HG03095 (cell line): Measurements from ENCODE around the gene SLC18B1.
"Not testable (repeated sequence)": the region's sequence is repeated elsewhere in the genome, so short reads cannot be mapped to it uniquely, and the experiment has no call there.

Experiments used
- ATAC-seq: cut with Tn5 transposase; IDR thresholded peaks from one replicate; pipeline ENCODE4 v1.9.1; 2021; ENCODE audit warnings: moderate library complexity; ENCODE audit not compliant: unreplicated experiment

The SLC18B1 gene

DNA sequence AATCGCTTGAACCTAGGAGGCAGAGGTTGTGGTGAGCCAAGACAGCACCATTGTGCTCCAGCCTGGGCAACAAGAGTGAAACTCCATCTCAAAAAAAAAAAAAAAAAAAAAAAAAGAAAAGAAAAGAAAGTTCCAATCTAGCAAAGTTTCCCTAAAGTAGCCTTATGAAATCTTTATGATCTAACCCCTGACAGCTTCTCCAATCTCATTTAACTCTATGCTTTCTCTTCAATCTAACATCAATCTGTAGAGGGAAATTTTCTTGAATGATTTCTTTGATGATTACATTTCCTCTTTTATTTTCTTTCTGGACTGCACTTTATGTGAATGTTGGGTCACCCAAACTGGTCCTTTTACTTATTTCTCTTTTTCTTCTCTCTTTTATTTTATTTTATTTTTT, 2.2 kb upstream of the SLC18B1 start:
- ATAC-seq = no peak

GRCh38 chr6:132798869-132799538, 567 bp upstream of the SLC18B1 start:
- peak; percentile 89 for ATAC-seq

GRCh38 chr6:132795461-132795860, 3.0 kb downstream of the SLC18B1 start:
- ATAC-seq = no peak

DNA sequence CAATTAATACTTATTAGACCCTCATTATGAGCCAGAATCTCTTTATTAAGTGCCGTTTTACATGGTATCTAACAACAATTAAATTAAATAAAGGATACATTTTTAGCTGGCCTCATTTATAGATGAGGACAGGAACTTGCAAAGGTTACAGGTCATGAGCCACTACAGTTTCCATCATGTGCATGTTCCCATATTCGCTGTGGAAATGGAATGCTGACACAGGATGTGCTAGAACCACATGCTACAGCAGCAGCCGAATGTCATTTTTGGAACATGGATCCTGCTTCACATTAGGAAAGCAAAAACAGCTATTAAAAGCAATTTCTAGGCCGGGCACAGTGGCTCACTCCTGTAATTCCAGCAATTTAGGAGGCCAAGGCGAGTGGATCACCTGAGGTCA, 5.9 kb downstream of the SLC18B1 start:
- no peak for ATAC-seq

DNA sequence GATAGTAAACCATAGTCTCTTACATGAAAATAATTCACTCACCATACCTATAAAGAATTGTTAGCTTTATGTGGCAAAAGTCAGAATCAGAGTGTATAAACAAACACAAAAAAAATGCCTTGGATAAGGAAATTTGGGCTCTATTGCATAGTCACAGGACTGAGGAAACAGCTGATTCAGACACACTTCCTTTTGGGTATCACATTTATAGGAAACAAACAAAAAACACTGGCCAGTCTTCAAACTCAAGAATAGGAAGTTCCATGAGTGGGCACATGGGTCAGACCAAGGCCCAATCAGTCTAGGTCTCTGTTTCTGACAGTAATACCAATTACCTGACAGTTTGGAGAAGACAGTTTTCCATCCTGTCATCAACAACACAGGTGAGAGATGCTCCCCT, 8.0 kb downstream of the SLC18B1 start:
- ATAC-seq = no peak

GRCh38 chr6:132789396-132789776, 9.1 kb downstream of the SLC18B1 start:
- ATAC-seq = no peak

DNA sequence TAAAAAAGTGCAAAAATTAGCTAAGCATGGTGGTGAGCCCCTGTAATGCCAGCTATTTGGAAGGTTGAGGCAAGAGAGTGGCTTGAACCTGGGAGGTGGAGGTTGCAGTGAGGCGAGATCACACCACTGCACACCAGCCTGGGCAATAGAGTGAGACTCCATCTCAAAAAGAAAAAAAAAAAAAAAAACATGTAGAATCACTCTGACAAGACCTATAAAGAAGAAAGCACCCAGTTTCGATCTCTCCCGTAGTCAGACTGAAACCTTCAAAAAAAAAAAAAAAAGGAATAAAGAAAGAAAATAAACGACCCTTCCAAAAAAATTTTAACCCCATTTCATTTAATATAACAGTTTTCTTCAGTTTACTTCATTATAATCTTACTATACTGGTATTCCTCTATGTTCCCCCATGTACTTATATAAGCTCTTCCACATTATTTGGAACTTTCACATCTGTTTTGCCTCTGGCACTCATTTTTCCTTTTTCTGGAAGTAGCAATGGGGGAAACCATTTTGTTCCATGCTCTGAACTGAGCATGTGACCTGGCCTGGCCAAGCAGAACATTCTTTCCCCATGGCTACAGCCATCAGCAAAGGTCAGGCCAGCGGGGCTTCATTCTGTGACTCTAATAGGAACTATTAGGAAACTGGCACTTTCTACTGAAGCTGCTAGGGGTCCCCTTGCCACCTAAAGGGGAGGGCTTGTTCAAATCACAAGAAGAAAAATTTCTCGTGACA, 9.6 kb downstream of the SLC18B1 start:
- ATAC-seq = no peak

- no peak for ATAC-seq
Measured at GRCh38 chr6:132785936-132786335, 12.5 kb downstream of the SLC18B1 start.

- no peak for ATAC-seq
Measured at GRCh38 chr6:132780770-132781371, 17.6 kb downstream of the SLC18B1 start.

GRCh38 chr6:132777881-132778280, 20.6 kb downstream of the SLC18B1 start:
- not testable (repeated sequence) for ATAC-seq

DNA sequence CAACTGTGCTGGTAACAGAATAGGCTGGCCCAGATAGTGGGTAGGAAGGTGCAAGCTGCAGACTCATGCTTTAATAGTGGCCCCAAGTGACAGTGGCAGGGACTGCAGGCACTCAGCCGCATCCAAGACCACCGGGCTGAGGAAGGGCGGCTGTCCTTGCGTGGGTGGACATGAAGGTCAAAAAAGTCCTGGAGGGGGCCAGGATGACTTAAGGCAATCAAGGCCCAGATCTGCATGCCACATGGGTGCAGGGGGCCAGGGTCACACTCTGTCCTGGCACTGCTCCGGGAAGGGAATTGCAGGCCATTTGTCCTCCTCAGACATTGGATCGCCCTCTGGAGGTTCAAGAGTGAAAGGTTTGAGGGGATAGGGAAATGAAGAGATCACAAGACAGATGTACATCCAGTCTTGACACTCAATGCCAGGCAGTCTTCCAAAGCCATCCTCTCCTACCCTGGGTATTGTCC, 30.4 kb downstream of the SLC18B1 start:
- peak; percentile 65 for ATAC-seq

- no peak for ATAC-seq
Measured at GRCh38 chr6:132765560-132765959, 32.9 kb downstream of the SLC18B1 start.

GRCh38 chr6:132764370-132764769, 34.1 kb downstream of the SLC18B1 start:
- no peak for ATAC-seq

DNA sequence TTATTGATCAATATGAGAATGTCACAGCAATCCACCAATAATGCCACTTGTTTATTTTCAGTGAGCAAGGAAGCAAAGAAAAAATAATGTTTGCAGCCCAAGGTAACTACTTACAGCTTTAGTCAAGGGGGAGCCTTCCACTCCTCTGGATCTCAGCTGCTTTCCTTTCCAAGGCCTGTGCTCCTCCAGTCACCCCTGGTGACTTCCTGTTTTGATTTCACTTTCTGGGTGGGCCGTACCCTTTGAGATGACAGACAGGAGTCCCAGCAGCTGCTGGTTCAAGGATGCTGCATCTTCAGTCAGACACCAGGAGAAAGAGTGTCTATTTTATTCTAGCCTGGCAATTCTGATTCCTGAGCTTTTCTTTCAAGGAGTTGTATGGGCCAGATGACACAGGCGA, 35.2 kb downstream of the SLC18B1 start:
- ATAC-seq = peak; percentile 95

DNA sequence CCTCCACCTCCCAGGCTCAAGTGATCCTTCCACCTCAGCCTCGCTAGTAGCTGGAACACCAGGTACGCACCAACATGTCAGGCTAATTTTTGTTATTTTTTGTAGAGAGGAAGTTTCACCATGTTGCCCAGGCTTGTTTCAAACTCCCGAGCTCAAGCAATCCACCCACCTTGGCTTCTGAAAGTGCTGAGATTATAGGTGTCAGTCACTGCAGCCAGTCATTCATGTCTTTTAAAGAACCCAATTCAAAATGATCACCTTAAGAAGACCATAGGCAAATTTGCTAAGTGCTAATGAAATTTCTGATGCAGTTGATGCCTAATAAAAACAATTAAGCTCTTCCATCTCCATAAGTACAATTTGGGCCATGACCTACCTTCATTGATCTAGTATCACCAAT, 38.2 kb downstream of the SLC18B1 start:
- ATAC-seq = no peak

GRCh38 chr6:132758689-132759088, 39.7 kb downstream of the SLC18B1 start:
- no peak for ATAC-seq

DNA sequence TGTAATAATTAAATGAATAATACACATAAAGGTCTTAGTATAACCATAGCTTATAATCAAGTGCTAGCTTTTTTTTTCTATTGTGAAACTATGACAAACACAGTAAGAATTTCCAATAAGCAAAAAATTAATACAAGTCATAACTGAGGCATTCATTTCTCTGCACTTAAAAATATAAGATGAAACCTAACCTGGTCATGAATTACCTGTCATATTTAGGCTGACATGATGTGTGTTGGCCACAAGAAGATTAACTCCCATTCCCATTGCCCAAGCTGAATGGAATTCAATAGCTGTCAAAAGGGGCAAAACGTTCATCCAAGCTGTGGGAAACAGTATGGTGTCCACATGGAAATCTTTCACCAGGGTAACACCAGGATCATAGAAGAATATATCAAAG, 46.2 kb downstream of the SLC18B1 start:
- ATAC-seq = no peak

GRCh38 chr6:132751828-132752227, 46.6 kb downstream of the SLC18B1 start:
- no peak for ATAC-seq

DNA sequence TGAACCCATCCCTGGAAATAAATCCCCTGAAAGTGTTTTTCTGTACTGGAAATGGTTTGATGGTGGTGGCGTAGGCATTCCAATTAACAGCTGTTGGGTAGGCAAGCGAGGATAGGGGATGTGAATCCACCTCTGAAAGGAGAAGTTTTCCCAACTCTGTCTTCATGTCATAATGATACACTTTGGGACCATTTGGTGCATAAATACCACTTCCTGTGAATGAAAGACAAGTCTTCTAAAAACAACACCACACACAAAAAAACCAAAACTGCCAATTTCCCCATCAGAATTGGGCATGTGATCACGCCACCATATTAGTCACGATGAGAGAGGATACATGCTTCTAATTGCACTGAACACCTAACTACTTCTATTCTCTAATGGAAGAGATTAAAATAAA, 47.1 kb downstream of the SLC18B1 start:
- peak; percentile 25 for ATAC-seq

- ATAC-seq = peak; percentile 78
Measured at GRCh38 chr6:132750455-132751248, 47.8 kb downstream of the SLC18B1 start.

DNA sequence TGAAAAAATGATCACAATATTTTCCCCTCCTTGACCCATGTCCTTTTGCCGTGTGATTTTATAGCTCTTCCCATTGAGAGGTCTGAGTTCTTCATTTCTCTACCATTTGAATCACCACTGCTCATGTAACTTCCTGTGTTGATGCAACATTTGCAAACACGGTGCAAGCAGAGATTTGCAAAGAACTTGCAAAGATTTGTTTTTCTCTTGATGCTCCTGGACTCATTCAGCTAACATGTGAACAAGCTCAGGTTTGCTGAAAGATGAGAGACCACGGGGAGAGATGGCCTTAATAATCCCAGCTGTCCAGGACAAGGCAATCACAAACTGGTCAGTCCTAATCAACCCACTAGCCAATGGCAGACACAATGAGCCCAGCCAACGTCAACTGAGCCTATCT, 49.3 kb downstream of the SLC18B1 start:
- ATAC-seq = no peak
